GM19452 (cell line): ENCODE measurements around the gene DSTN.
"Not testable (repeated sequence)": the region's sequence is repeated elsewhere in the genome, so short reads cannot be mapped to it uniquely, and the experiment has no call there.

Source experiments
- ATAC-seq: cut with Tn5 transposase; IDR thresholded peaks from one replicate; pipeline ENCODE4 v1.9.1; 2021; ENCODE audit not compliant: unreplicated experiment

DSTN gene

GRCh38 chr20:17648791-17649730 lies 79.2 kb downstream of the DSTN start:
- ATAC-seq = no peak

GRCh38 chr20:17650301-17651128 lies 80.6 kb downstream of the DSTN start:
- ATAC-seq = no peak

- ATAC-seq = no peak
Observed at GRCh38 chr20:17651129-17651759, 81.4 kb downstream of the DSTN start.

- ATAC-seq = no peak
Observed at GRCh38 chr20:17651760-17652388, 82.0 kb downstream of the DSTN start.

- ATAC-seq = no peak
Observed at GRCh38 chr20:17652411-17652810, 82.5 kb downstream of the DSTN start.

- no peak for ATAC-seq
Observed at GRCh38 chr20:17653835-17654648, 84.2 kb downstream of the DSTN start.

- no peak for ATAC-seq
Observed at GRCh38 chr20:17654649-17655285, 84.9 kb downstream of the DSTN start.

GRCh38 chr20:17655286-17655651 lies 85.4 kb downstream of the DSTN start:
- ATAC-seq = no peak

- no peak for ATAC-seq
Observed at GRCh38 chr20:17655865-17656479, 86.1 kb downstream of the DSTN start.

GRCh38 chr20:17657079-17657825 lies 87.4 kb downstream of the DSTN start:
- no peak for ATAC-seq

- no peak for ATAC-seq
Observed at GRCh38 chr20:17657898-17658647, 88.2 kb downstream of the DSTN start.

- ATAC-seq = no peak
Observed at GRCh38 chr20:17658648-17658993, 88.7 kb downstream of the DSTN start.

GRCh38 chr20:17659344-17659743 lies 89.5 kb downstream of the DSTN start:
- ATAC-seq = not testable (repeated sequence)
